ENCODE results near the gene CDH15.
"Not testable (repeated sequence)": the region's sequence is repeated elsewhere in the genome, so short reads cannot be mapped to it uniquely, and the experiment has no call there.

The CDH15 gene

DNA sequence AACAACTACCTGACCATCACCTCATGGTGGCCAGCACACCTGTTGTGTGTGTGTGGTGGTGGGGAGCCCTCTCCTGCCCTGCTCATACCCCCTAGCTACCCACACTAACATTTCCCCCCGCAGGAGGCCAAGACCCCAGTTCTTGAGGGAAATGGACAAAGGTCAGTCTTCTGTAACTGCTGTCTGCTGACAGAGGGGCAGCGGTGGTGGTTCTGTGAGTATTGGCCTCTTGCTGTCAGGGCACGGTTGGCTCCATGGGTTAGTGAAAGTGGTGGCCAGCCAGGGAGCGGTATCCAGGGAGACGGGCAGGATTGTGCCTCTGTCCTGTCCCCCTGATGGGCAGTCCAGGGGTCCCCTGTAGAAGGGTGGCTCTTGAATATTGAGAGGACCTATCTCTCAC lies 72.1 kb downstream of the CDH15 start:
- no peak for DNase-seq

DNA sequence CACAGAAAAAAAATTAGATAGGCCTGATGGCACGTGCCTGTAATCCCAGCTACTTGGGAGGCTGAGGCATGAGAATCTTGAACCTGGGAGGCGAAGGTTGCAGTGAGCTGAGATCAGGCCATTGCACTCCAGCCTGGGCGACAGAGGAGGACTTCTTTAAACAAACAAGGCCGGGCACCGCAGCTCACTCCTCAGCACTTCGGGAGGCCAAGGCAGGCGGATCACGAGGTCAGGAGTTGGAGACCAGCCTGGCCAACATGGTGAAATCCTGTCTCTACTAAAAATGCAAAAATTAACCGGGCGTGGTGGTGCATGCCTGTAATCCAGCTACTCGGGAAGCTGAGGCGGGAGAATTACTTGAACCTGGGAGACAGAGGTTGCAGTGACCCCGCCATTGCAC lies 72.7 kb downstream of the CDH15 start:
- DNase-seq = not testable (repeated sequence)

DNA sequence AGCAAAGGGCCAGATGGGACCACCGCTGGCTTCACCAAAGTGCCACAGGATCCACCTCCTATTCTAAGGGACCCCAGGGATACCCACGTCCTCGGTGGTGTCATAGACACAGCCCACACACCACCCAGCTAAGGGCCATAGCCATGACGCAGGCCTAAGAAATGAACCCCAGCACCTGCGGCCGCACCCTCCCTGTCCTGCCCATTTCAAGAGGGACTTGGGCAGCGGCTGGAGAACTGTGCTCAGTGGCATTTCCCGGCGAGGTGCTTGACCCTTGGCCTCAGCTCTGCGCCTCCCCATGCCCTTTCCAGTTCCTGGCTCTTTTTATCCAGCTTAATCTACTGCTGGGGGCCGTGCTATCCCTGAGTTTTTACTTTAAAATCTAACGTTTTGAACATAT lies 73.2 kb downstream of the CDH15 start:
- no peak for DNase-seq

Data from OCI-M1 (cell line).